HG03565 (cell line): Measurements from ENCODE around the gene SLC25A25.
"Not testable (repeated sequence)": the region's sequence is repeated elsewhere in the genome, so short reads cannot be mapped to it uniquely, and the experiment has no call there.

ENCODE experiments used
- ATAC-seq: cut with Tn5 transposase; IDR thresholded peaks from one replicate; pipeline ENCODE4 v1.9.1; 2021; ENCODE audit warnings: mild to moderate bottlenecking, moderate library complexity; ENCODE audit not compliant: unreplicated experiment

SLC25A25 gene

DNA sequence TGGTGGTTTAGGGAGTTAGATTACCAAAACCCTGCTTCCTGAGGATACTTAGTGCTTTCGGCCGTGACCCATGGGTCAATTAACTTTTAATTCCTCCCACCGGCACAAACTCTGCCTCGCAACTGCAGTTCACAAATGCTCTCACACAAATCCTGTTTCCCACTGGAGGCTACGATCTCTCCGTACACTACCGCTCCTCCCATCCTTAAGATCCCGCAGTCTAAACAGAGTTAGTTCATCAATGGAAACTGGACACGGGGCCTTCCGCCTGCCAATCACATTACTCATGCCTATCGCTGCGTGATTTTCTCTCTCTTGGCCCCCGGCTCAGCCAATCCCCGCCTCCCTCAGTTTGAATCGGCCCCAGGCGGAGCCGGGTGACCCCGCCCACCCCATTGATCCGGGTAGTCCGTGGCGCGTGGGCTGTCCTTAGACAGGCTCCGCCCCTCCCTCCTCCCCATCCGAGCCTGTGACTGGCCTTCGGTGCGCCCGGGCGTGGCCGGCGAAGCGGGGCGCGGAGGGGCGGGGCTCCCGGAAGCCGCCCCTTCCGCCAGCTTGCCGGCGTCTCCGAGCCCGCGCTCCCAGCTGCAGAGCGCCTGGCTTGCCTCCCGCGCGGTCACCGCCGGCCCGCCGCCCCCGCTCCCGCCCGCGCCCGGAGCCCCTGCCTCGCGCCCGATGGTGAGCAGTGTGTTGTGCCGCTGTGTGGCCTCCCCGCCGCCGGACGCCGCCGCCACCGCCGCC, at the start of gene SLC25A25:
Gene SLC25A25 (plus strand): TSS at position 588 of the 741 bp plus-strand sequence. CDS start 88 bp downstream, at position 676.
- ATAC-seq, result peak; percentile 59

DNA sequence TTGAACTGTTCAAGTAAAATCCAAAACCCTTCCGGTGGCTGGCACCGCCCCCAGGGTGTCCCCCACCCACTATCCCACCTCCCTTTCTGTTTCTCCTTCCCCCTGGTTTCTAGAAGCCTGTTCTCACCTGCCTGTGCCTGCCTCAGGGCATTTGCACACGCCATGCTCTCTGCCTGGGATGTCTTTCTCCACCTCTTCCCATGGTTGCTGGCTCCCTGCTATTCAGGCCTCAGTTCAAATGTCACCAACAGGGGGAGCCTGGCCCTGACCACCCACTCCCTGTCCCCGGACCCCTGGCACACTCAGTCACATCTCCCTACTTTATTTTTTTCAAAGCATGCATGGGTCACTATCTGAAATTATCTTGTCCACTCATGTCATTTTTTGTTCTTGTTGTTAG, 47.3 kb upstream of the SLC25A25 start:
- no peak for ATAC-seq

GRCh38 chr9:128021098-128021497, 46.9 kb upstream of the SLC25A25 start:
- ATAC-seq, result no peak

- ATAC-seq, result no peak
Observed at GRCh38 chr9:128022886-128023285, 45.1 kb upstream of the SLC25A25 start.

DNA sequence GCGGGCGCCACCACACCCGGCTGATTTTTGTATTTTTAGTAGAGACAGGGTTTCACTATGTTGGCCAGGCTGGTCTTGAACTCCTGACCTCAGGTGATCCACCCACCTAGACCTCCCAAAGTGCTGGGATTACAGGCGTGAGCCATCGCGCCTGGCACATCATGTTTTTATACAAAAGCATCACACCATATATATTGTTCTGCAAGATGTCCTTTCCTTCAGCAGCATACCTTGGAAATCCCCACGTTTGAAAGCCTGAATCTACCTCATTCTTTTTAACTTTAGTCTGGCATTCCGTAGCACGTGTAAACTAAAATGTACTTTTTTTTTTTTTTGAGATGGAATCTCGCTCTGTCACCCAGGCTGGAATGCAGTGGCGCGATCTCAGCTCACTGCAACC, 44.4 kb upstream of the SLC25A25 start:
- ATAC-seq, result not testable (repeated sequence)

DNA sequence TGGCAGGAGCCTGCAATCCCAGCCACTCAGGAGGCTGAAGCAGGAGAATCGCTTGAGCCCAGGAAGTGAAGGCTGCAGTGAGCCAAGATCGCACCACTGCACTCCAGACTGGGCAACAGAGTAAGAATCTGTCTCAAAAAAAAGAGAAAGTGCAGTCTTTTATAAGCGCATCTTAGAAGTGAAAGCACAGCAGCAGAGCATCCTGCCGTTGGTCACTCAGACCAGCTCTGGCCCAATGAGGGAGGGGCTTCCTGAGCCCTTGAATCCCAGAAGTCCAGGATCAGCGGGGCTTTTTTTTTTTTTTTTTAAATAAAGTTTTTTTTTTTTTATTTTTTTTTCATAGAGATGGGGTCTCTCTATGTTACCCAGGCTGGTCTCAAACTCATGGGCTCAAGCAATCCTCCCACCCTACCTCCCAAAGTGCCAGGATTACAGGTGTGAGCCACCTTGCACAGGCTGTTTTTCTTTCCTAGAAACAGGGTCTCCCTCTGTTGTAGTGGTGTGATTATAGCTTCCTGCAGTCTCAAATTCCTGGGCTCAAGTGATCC, 43.2 kb upstream of the SLC25A25 start:
- no peak for ATAC-seq

- no peak for ATAC-seq
Observed at GRCh38 chr9:128025736-128026135, 42.3 kb upstream of the SLC25A25 start.

- peak; percentile 33 for ATAC-seq
Observed at GRCh38 chr9:128026255-128026772, 41.7 kb upstream of the SLC25A25 start.

DNA sequence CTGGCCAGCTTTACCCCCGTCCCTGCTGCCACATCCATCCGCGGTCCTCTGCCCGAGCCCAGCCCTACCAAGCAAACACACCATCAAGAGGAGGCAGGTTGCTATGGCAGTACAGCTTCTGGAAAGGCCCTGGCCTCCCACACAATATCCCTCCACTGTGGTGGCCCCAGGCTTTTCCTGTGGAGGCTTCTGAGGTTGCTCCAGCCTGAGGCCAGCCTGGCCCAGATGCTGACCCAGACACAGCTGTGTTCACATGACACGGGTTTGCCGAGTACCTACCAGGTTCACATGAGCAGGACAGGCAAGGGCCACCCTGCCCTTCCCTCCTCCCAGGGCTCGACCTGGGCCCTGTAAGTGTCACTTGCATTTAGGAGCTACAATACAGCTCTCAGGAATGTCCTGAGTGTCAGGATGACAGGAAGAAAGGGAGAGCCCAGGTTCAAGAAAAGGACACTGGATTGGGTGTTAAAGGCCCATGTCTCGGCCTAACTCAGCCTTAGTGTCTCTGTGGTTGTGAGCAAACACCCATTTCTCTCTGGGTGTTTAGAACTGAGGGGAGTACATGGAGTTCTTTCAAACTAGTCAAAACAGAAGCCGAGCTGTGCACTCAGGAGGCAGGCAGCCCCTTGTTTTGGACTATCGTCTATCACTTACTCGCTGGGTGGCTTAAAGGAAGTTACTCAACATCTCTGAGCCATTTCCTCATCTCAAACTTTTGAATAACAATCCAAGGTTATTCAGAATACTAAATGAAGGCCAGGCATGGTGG, 41.1 kb upstream of the SLC25A25 start:
- no peak for ATAC-seq

DNA sequence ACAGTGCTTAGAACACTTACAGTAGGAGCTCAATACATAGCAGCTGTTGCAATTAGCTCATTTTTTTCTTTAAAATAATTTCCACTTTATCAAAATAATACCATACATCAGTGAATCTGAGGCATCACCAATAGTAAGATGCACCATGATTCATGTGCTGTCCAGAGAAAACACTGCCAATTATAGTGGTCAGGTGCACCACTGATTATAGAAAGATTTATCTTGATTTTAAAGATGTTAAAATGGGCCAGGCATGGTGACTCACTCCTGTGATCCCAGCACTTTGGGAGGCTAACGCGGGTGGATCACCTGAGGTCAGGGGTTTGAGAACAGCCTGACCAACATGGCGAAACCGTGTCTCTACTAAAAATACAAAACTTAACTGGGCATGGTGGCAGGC, 40.3 kb upstream of the SLC25A25 start:
- no peak for ATAC-seq

GRCh38 chr9:128033609-128034008, 34.4 kb upstream of the SLC25A25 start:
- no peak for ATAC-seq

DNA sequence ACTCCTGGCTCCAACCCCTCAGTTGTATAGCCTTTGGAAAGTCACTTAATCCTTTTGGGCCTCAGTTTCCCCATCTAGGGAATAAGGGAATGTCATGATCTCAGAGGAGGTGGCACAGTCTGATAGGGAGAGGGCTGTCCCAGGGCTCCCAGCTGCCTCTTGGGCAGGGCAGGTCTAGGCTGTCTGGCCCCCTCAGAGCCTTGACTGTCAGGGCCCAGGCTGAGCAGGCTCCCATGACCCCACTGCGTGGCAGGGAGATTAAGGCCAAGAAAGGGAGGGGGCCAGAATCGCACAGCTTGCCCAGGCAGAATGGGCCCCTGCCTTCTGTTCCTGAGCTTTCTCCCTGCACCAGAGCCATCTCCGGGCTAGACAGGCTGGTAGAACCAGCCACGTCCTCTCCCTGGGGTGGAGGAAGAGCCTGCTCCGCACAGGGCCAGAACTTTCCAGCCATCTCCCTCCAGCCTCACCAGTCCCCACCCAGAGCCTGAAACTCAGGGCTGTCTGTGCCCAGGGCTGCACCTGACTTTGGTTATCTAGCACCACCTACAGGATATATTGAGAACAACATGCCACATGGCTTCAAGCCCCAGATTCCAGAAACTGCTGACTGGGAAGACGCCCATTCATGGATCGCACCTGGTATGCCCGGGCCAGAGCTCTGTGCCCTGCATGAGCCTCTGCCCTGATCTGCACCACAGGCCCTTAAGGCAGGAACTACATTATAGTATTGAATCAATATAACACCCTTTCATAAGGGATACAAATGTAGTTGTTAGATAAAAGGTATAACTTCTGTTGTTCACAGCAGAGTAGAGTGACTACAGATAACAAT, 33.0 kb upstream of the SLC25A25 start:
- ATAC-seq, result no peak

DNA sequence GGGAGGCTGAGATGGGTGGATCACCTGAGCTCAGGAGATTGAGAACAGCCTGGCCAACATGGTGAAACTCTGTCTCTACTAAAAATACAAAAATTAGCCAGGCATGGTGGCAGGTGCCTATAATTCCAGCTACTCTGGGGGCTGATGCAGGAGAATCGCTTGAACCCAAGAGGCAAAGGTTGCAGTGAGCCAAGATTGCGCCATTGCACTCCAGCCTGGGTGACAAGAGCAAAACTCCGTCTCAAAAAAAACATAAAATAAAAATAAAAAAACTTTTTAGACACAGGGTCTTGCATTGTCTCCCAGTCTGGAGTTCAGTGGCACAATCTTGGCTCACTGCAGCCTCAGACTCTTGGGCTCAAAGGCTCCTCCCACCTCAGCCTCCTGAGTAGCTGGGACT, 31.5 kb upstream of the SLC25A25 start:
- ATAC-seq, result not testable (repeated sequence)

DNA sequence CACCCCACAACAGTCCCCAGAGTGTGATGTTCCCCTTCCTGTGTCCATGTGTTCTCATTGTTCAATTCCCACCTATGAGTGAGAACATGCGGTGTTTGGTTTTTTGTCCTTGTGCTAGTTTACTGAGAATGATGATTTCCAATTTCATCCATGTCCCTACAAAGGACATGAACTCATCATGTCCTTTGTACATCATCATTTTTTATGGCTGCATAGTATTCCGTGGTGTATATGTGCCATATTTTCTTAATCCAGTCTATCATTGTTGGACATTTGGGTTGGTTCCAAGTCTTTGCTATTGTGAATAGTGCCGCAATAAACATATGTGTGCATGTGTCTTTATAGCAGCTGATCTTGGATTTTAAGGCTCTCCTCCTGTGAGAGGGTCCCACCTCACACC, 27.2 kb upstream of the SLC25A25 start:
- ATAC-seq, result not testable (repeated sequence)

DNA sequence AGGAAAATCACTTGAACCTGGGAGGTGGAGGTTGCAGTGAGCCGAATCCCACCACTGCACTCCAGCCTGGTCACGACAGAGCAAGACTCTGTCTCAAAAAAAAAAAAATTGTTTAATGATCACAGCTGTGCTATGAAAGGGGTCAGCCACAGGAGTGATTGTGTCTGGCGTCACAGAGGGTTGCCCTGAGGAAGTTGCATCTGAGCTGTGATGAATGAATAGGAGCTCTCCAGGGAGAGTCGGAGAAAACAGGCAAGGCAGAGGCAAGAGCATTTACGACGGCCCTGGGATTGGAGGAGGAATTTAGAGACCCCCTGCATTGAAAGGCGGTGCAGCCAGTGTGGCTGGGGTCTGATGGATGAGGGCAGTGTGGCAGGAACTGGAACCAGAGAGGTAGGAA, 26.0 kb upstream of the SLC25A25 start:
- ATAC-seq, result no peak

- no peak for ATAC-seq
Observed at GRCh38 chr9:128043467-128043868, 24.6 kb upstream of the SLC25A25 start.

DNA sequence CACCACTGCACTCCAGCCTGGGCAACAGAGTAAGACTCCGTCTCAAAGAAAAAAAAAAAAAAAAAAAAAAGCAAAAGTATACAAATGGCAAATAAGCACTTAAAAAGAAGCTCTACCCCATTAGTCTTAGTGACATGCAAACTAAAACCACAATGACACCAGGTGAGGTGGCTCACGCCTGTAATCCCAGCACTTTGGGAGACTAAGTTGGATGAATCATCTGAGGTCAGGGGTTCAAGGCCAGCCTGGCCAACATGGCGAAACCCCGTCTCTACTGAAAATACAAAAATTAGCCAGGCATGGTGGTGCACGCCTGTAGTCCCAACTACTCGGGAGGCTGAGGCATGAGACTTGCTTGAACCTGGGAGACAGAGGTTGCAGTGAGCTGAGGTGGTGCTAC, 22.6 kb upstream of the SLC25A25 start:
- ATAC-seq, result not testable (repeated sequence)

- no peak for ATAC-seq
Observed at GRCh38 chr9:128045831-128046230, 22.2 kb upstream of the SLC25A25 start.

DNA sequence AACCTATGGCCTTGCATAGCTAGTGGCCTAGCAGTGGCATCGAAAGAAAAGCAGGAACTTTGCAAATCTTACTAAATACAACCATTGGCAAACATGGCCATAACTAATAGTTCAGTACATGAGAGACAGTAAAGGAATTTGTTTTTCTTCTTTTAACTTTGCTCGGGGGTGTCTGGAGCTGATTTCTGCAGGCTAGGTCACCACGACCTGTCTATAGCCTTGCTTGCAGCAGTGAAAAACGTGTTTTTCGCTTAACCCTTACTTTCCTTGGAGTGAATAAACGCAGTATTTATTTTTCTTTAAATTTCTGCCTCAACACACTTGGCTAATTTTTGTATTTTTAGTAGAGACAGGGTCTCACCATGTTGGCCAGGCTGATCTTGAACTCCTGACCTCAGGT, 20.8 kb upstream of the SLC25A25 start:
- no peak for ATAC-seq

DNA sequence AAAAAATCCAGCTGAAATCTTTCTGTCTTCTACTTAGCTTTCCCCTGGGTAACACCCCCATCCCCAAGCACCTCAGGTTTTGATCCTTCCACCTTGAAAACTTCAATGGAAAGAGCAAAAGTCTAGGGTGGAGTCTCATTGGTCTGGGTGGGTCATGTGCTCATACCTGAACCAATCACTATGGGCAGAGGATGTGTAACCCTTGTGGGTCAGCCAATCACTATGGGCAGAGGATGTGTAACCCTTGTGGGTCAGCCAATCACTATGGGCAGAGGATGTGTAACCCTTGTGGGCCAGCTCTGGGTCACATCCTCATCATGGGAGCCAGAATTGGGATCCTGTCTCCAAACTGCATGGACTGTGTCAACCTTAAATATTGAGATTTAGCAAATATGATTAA, 19.4 kb upstream of the SLC25A25 start:
- no peak for ATAC-seq

DNA sequence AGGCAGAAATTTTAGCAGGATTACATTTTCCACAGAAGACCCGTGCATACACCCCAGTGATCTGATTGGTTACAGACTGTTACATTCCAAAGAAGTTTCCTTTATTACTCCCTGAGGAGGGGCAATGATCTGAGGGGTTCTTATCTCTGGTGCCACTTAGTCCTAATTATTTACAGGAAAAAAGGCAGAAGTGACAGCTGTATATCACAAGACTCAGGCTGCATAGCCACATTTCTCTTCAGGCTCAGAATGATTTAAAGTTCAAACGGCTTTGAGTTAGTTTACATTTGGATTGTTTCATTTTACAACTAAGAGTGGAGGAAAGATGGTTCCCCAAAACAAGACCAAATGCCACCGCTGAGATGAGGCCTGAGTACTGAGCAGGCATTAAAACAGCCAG, 18.2 kb upstream of the SLC25A25 start:
- ATAC-seq, result no peak
